Large intestine (tissue), 12 donors: ENCODE measurements around the gene MMAB. TPM values are rescaled to one million over a fixed set of nuclear protein-coding genes. Genes with fewer than 3 reads are reported as not detected.

Experiments used
- DNase-seq, 2 donors: peaks; one replicate each; pipeline versions ENCODE4 v3.0.0 to v3.0.0-alpha.2; 2013
- H3K27ac ChIP-seq: one replicate; pipeline ENCODE4 v1.5.1; 2013; ENCODE audit warnings: low read length
- H3K27me3 ChIP-seq: 2 replicates; pipeline ENCODE4 v1.6.1; 2013; ENCODE audit warnings: low read length; ENCODE audit not compliant: control insufficient read depth, insufficient read depth
- H3K36me3 ChIP-seq: 2 replicates; pipeline ENCODE4 v1.6.1; 2013; ENCODE audit warnings: low read length; ENCODE audit not compliant: control insufficient read depth, insufficient read depth
- H3K4me1 ChIP-seq: one replicate; pipeline ENCODE4 v1.6.1; 2013; ENCODE audit warnings: low read length; ENCODE audit not compliant: control insufficient read depth, insufficient read depth
- H3K4me3 ChIP-seq: one replicate; pipeline ENCODE4 v1.5.1; 2013; ENCODE audit warnings: low read length
- H3K9me3 ChIP-seq: one replicate; pipeline ENCODE4 v1.6.1; 2013; ENCODE audit warnings: mild to moderate bottlenecking, low read depth, low read length, moderate library complexity; ENCODE audit not compliant: control insufficient read depth
- WGBS: methylation state at CpG from one replicate; pipeline ENCODE4 v1.1.5; 2013; ENCODE audit warnings: low lambda C conversion rate; ENCODE audit not compliant: insufficient coverage; 5-methylcytosine and 5-hydroxymethylcytosine counted together
- long read RNA-seq, 11 donors: transcript quantifications; one replicate each; lab custom pipeline, GENCODE V29; 2026
- polyA plus RNA-seq: library from polyadenylated mRNA; unstranded; fragments of 120-200 nt; gene quantifications from one replicate; pipeline ENCODE4 v1.2.1, GENCODE V29; 2013

Gene MMAB
- 30.3 TPM for polyA plus RNA-seq
- long read RNA-seq, donor 1, full-length matches to known transcripts = 6 of 6 reads
- long read RNA-seq, donor 1, partial matches to known transcripts = 0 of 6 reads
- long read RNA-seq, donor 1, other reads (novel, unspliced or antisense) = 0 of 6 reads
- long read RNA-seq, donor 2, full-length matches to known transcripts = 21 of 21 reads
- long read RNA-seq, donor 2, partial matches to known transcripts = 0 of 21 reads
- long read RNA-seq, donor 2, other reads (novel, unspliced or antisense) = 0 of 21 reads
- long read RNA-seq, donor 3 = 0 reads
- long read RNA-seq, donor 4, full-length matches to known transcripts = 1 of 1 reads
- long read RNA-seq, donor 4, partial matches to known transcripts = 0 of 1 reads
- long read RNA-seq, donor 4, other reads (novel, unspliced or antisense) = 0 of 1 reads
- long read RNA-seq, donor 5, full-length matches to known transcripts = 5 of 5 reads
- long read RNA-seq, donor 5, partial matches to known transcripts = 0 of 5 reads
- long read RNA-seq, donor 5, other reads (novel, unspliced or antisense) = 0 of 5 reads
- long read RNA-seq, donor 6, full-length matches to known transcripts = 8 of 13 reads
- long read RNA-seq, donor 6, partial matches to known transcripts = 0 of 13 reads
- long read RNA-seq, donor 6, other reads (novel, unspliced or antisense) = 5 of 13 reads
- long read RNA-seq, donor 7, full-length matches to known transcripts = 6 of 6 reads
- long read RNA-seq, donor 7, partial matches to known transcripts = 0 of 6 reads
- long read RNA-seq, donor 7, other reads (novel, unspliced or antisense) = 0 of 6 reads
- long read RNA-seq, donor 8, full-length matches to known transcripts = 20 of 43 reads
- long read RNA-seq, donor 8, partial matches to known transcripts = 23 of 43 reads
- long read RNA-seq, donor 8, other reads (novel, unspliced or antisense) = 0 of 43 reads
- long read RNA-seq, donor 9, full-length matches to known transcripts = 18 of 18 reads
- long read RNA-seq, donor 9, partial matches to known transcripts = 0 of 18 reads
- long read RNA-seq, donor 9, other reads (novel, unspliced or antisense) = 0 of 18 reads
- long read RNA-seq, donor 10, full-length matches to known transcripts = 12 of 12 reads
- long read RNA-seq, donor 10, partial matches to known transcripts = 0 of 12 reads
- long read RNA-seq, donor 10, other reads (novel, unspliced or antisense) = 0 of 12 reads
- long read RNA-seq, donor 11, full-length matches to known transcripts = 9 of 9 reads
- long read RNA-seq, donor 11, partial matches to known transcripts = 0 of 9 reads
- long read RNA-seq, donor 11, other reads (novel, unspliced or antisense) = 0 of 9 reads

GRCh38 chr12:109573029-109573913 lies at the start of gene MMAB, which contains the start of gene MVK:
Gene MMAB, minus strand, starts transcription at chr12:109573504. Its CDS starts 24 bp downstream, at chr12:109573480.
Gene MVK, plus strand, starts transcription at chr12:109573794. Its CDS starts 1,029 bp downstream, at chr12:109574823.
- peak; percentile 99 to 100 for DNase-seq
- Histone ChIP-seq H3K4me1 (peaks cover 10% of the 10 kb centered on the region), H3K27me3 (no peaks in the 10 kb centered on the region), H3K9me3 (no peaks in the 10 kb centered on the region), H3K36me3 (peaks cover 45% of the 10 kb centered on the region), H3K27ac (peak within 1 kb of the TSS; percentile 82), H3K4me3 (peak within 1 kb of the TSS; percentile 82)
- no CpG with 5 or more reads among the region's 74 CpGs for WGBS

- peaks cover 6% of the 10 kb centered on the region for H3K4me1 ChIP-seq
- WGBS = no CpG with 5 or more reads among the region's 22 CpGs
- H3K27me3 ChIP-seq = peaks cover 3% of the 10 kb centered on the region
These were observed 48.6 kb upstream of the MMAB start for GRCh38 chr12:109621901-109622364.

GRCh38 chr12:109621211-109621694 lies 47.9 kb upstream of the MMAB start:
- Histone ChIP-seq H3K27me3 (peaks cover 9% of the 10 kb centered on the region), H3K4me3 (no peak overlapping the region), H3K9me3 (no peaks in the 10 kb centered on the region), H3K27ac (no peak overlapping the region), H3K36me3 (no peaks in the 10 kb centered on the region), H3K4me1 (peaks cover 6% of the 10 kb centered on the region)
- no peak for DNase-seq
- no CpG with 5 or more reads among the region's 1 CpG for WGBS

More at GRCh38 chr12:109621901-109622364, 48.6 kb upstream of the MMAB start:
- H3K4me3 ChIP-seq = no peak overlapping the region
- no peak overlapping the region for H3K27ac ChIP-seq
- peak; percentile 28 to 50 for DNase-seq
- H3K36me3 ChIP-seq = no peaks in the 10 kb centered on the region
- no peaks in the 10 kb centered on the region for H3K9me3 ChIP-seq

- Histone ChIP-seq H3K27ac (no peak overlapping the region), H3K36me3 (no peaks in the 10 kb centered on the region), H3K9me3 (no peaks in the 10 kb centered on the region), H3K4me1 (peaks cover 6% of the 10 kb centered on the region), H3K27me3 (peaks cover 9% of the 10 kb centered on the region), H3K4me3 (no peak overlapping the region)
- no CpG with 5 or more reads among the region's 8 CpGs for WGBS
- no peak for DNase-seq
These were observed 45.8 kb upstream of the MMAB start for GRCh38 chr12:109619002-109619604.

- no peak overlapping the region for H3K27ac ChIP-seq
- H3K4me1 ChIP-seq = peaks cover 6% of the 10 kb centered on the region
- H3K9me3 ChIP-seq = no peaks in the 10 kb centered on the region
- no peaks in the 10 kb centered on the region for H3K36me3 ChIP-seq
- WGBS = no CpG with 5 or more reads among the region's 5 CpGs
- no peak for DNase-seq
- no peak overlapping the region for H3K4me3 ChIP-seq
- H3K27me3 ChIP-seq = peaks cover 15% of the 10 kb centered on the region
These were observed 44.8 kb upstream of the MMAB start for GRCh38 chr12:109618082-109618481.

- Histone ChIP-seq H3K4me3 (no peak overlapping the region), H3K27ac (no peak overlapping the region), H3K9me3 (no peaks in the 10 kb centered on the region), H3K36me3 (no peaks in the 10 kb centered on the region), H3K4me1 (peaks cover 6% of the 10 kb centered on the region), H3K27me3 (peaks cover 16% of the 10 kb centered on the region)
- no CpG with 5 or more reads among the region's 10 CpGs for WGBS
- DNase-seq = no peak
These were observed 44.2 kb upstream of the MMAB start for GRCh38 chr12:109617491-109617890.

GRCh38 chr12:109615556-109616229 lies 42.4 kb upstream of the MMAB start:
- Histone ChIP-seq H3K4me3 (no peak overlapping the region), H3K9me3 (no peaks in the 10 kb centered on the region), H3K36me3 (no peaks in the 10 kb centered on the region), H3K27me3 (peaks cover 12% of the 10 kb centered on the region), H3K4me1 (no peaks in the 10 kb centered on the region), H3K27ac (no peak overlapping the region)
- no CpG with 5 or more reads among the region's 14 CpGs for WGBS
- DNase-seq = no peak

- no CpG with 5 or more reads among the region's 26 CpGs for WGBS
- H3K36me3 ChIP-seq = no peaks in the 10 kb centered on the region
- DNase-seq = no peak
- H3K4me3 ChIP-seq = no peak overlapping the region
- H3K27me3 ChIP-seq = peaks cover 12% of the 10 kb centered on the region
- no peaks in the 10 kb centered on the region for H3K4me1 ChIP-seq
- H3K9me3 ChIP-seq = no peaks in the 10 kb centered on the region
- no peak overlapping the region for H3K27ac ChIP-seq
These were observed 40.5 kb upstream of the MMAB start for GRCh38 chr12:109613649-109614455.
